ACC112 (cell line): ENCODE results near the gene PRM1.
A peak's percentile ranks its signal among the peaks of the same experiment; 100 is the strongest.

Experiments used
- H2AFZ ChIP-seq: fragments of 200-600 bp; sonication (generic); one replicate; pipeline ENCODE4 v1.6.0; 2017; ENCODE audit warnings: antibody characterized with exemption, low read length; ENCODE audit not compliant: unreplicated experiment
- H3K27ac ChIP-seq: fragments of 200-600 bp; sonication (generic); 2 replicates; pipeline ENCODE4 v1.5.1; 2014; ENCODE audit warnings: low read depth, mild to moderate bottlenecking, antibody characterized with exemption, low read length, moderate library complexity
- H3K27me3 ChIP-seq: fragments of 200-600 bp; sonication (generic); 2 replicates; pipeline ENCODE4 v1.6.1; 2014; ENCODE audit warnings: mild to moderate bottlenecking, antibody characterized with exemption, low read length, moderate library complexity, mixed read lengths; ENCODE audit not compliant: insufficient read depth
- H3K36me3 ChIP-seq: fragments of 200-600 bp; sonication (generic); 2 replicates; pipeline ENCODE4 v1.6.1; 2016; ENCODE audit warnings: mild to moderate bottlenecking, antibody characterized with exemption, low read length, moderate library complexity, mixed read lengths; ENCODE audit not compliant: insufficient read depth
- H3K4me1 ChIP-seq: fragments of 200-600 bp; sonication (generic); one replicate; pipeline ENCODE4 v1.6.1; 2016; ENCODE audit warnings: low read length, mixed read lengths; ENCODE audit not compliant: insufficient read depth, unreplicated experiment, control insufficient read depth
- H3K4me3 ChIP-seq: fragments of 200-600 bp; sonication (generic); 2 replicates; pipeline ENCODE4 v1.5.1; 2014; ENCODE audit warnings: mild to moderate bottlenecking, low read depth, low read length
- H3K79me2 ChIP-seq: fragments of 200-600 bp; sonication (generic); one replicate; pipeline ENCODE4 v1.6.0; 2016; ENCODE audit warnings: low read length; ENCODE audit not compliant: control insufficient read depth, unreplicated experiment, insufficient read depth

The PRM1 gene

GRCh38 chr16:11255737-11256660, 25.1 kb downstream of the PRM1 start, which contains the start of gene SOCS1:
Gene SOCS1, minus strand, starts transcription at chr16:11256204. Its CDS starts 726 bp downstream, at chr16:11255478.
- no peaks in the 10 kb centered on the region for H3K36me3 ChIP-seq
- no peaks in the 10 kb centered on the region for H3K27me3 ChIP-seq
- H3K27ac ChIP-seq = peak within 1 kb of the TSS; percentile 80
- peak within 1 kb of the TSS; percentile 41 for H2AFZ ChIP-seq
- peaks cover 6% of the 10 kb centered on the region for H3K79me2 ChIP-seq
- peaks cover 25% of the 10 kb centered on the region for H3K4me1 ChIP-seq
- peak within 1 kb of the TSS; percentile 87 for H3K4me3 ChIP-seq

GRCh38 chr16:11254913-11255736, 26.0 kb downstream of the PRM1 start:
- H2AFZ ChIP-seq = peak overlapping the region; percentile 5
- H3K27me3 ChIP-seq = no peaks in the 10 kb centered on the region
- no peak overlapping the region for H3K27ac ChIP-seq
- H3K4me3 ChIP-seq = peak overlapping the region; percentile 87
- peaks cover 6% of the 10 kb centered on the region for H3K79me2 ChIP-seq
- H3K4me1 ChIP-seq = peaks cover 25% of the 10 kb centered on the region
- H3K36me3 ChIP-seq = no peaks in the 10 kb centered on the region

GRCh38 chr16:11253995-11254912, 26.9 kb downstream of the PRM1 start:
- peaks cover 24% of the 10 kb centered on the region for H3K4me1 ChIP-seq

GRCh38 chr16:11253009-11253994, 27.8 kb downstream of the PRM1 start:
- H3K4me1 ChIP-seq = peaks cover 18% of the 10 kb centered on the region

More at GRCh38 chr16:11253995-11254912, 26.9 kb downstream of the PRM1 start:
- Histone ChIP-seq H3K79me2 (peaks cover 6% of the 10 kb centered on the region), H2AFZ (no peak overlapping the region), H3K36me3 (no peaks in the 10 kb centered on the region), H3K27ac (no peak overlapping the region), H3K4me3 (peak overlapping the region; percentile 87), H3K27me3 (no peaks in the 10 kb centered on the region)

GRCh38 chr16:11252482-11252931, 28.6 kb downstream of the PRM1 start:
- peaks cover 6% of the 10 kb centered on the region for H3K79me2 ChIP-seq
- H2AFZ ChIP-seq = no peak overlapping the region
- H3K36me3 ChIP-seq = no peaks in the 10 kb centered on the region
- H3K27ac ChIP-seq = no peak overlapping the region
- H3K27me3 ChIP-seq = no peaks in the 10 kb centered on the region
- H3K4me1 ChIP-seq = peaks cover 16% of the 10 kb centered on the region
- no peak overlapping the region for H3K4me3 ChIP-seq

More at GRCh38 chr16:11253009-11253994, 27.8 kb downstream of the PRM1 start:
- H3K4me3 ChIP-seq = peak overlapping the region; percentile 17; the same call in 1 of the 2 replicates
- H3K36me3 ChIP-seq = no peaks in the 10 kb centered on the region
- no peak overlapping the region for H2AFZ ChIP-seq
- no peak overlapping the region for H3K27ac ChIP-seq
- no peaks in the 10 kb centered on the region for H3K27me3 ChIP-seq
- H3K79me2 ChIP-seq = peaks cover 6% of the 10 kb centered on the region

GRCh38 chr16:11251525-11252481, 29.3 kb downstream of the PRM1 start:
- Histone ChIP-seq H3K36me3 (no peaks in the 10 kb centered on the region), H3K27ac (no peak overlapping the region), H3K27me3 (no peaks in the 10 kb centered on the region), H3K4me1 (peaks cover 15% of the 10 kb centered on the region), H3K79me2 (peaks cover 6% of the 10 kb centered on the region), H3K4me3 (no peak overlapping the region), H2AFZ (no peak overlapping the region)

- no peak overlapping the region for H3K27ac ChIP-seq
- no peak overlapping the region for H3K4me3 ChIP-seq
- peaks cover 6% of the 10 kb centered on the region for H3K79me2 ChIP-seq
- H3K4me1 ChIP-seq = peaks cover 15% of the 10 kb centered on the region
- no peaks in the 10 kb centered on the region for H3K27me3 ChIP-seq
- H2AFZ ChIP-seq = no peak overlapping the region
- H3K36me3 ChIP-seq = no peaks in the 10 kb centered on the region
Observed at GRCh38 chr16:11250786-11251524, 30.2 kb downstream of the PRM1 start.

GRCh38 chr16:11250091-11250785, 30.9 kb downstream of the PRM1 start:
- Histone ChIP-seq H2AFZ (no peak overlapping the region), H3K4me1 (peaks cover 15% of the 10 kb centered on the region), H3K27ac (no peak overlapping the region), H3K79me2 (peaks cover 6% of the 10 kb centered on the region), H3K36me3 (no peaks in the 10 kb centered on the region), H3K27me3 (no peaks in the 10 kb centered on the region), H3K4me3 (no peak overlapping the region)
